Measurements from ENCODE around the gene APPL2.

DNA sequence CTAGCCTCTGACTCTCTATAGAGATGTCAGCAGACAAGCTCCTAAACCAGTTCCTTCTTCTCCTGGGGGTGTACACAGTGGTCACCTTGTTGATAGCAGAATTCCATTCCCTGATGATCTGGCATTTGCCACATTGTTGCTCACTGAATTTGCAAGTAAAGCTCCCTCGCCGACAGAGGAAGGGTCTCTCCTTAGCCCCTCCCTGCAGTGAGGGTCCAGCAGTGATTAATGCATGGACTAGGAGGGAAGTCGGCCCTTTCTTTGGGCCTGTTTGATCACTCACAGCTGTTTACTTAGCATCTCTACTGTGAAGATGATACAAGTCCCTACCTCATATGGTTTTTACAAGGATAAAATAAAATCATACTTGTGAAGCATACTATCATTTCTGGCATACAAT, 23.3 kb upstream of the APPL2 start:
- TF ChIP-seq POLR2A (IDR thresholded peaks at IDR 0.05), result no peak
- TF ChIP-seq, protein P1, sequence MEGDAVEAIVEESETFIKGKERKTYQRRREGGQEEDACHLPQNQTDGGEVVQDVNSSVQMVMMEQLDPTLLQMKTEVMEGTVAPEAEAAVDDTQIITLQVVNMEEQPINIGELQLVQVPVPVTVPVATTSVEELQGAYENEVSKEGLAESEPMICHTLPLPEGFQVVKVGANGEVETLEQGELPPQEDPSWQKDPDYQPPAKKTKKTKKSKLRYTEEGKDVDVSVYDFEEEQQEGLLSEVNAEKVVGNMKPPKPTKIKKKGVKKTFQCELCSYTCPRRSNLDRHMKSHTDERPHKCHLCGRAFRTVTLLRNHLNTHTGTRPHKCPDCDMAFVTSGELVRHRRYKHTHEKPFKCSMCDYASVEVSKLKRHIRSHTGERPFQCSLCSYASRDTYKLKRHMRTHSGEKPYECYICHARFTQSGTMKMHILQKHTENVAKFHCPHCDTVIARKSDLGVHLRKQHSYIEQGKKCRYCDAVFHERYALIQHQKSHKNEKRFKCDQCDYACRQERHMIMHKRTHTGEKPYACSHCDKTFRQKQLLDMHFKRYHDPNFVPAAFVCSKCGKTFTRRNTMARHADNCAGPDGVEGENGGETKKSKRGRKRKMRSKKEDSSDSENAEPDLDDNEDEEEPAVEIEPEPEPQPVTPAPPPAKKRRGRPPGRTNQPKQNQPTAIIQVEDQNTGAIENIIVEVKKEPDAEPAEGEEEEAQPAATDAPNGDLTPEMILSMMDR (IDR thresholded peaks at IDR 0.05), result no peak

Measured in thyroid gland (tissue), 4 donors.